OCI-LY7 (cell line): ENCODE results near the gene HMGCS1.

Experiments
- EZH2phosphoT487 ChIP-seq: fragments of 200-600 bp; sonication (generic); IDR thresholded peaks from 2 replicates; pipeline ENCODE4 v1.6.1; 2018; ENCODE audit warnings: low read depth, borderline replicate concordance, mild to moderate bottlenecking, mixed run types, antibody characterized with exemption, low read length, moderate library complexity, mixed read lengths
- TF ChIP-seq, protein P1 (sequence below): fragments of 200-600 bp; sonication (generic); conservative IDR thresholded peaks from 2 replicates; pipeline ENCODE4 v1.5.1; 2014; ENCODE audit warnings: mild to moderate bottlenecking, antibody characterized with exemption, low read length, moderate library complexity, mixed read lengths

GRCh38 chr5:43275391-43275790 is 37.8 kb downstream of the HMGCS1 start:
- TF ChIP-seq, protein P1, sequence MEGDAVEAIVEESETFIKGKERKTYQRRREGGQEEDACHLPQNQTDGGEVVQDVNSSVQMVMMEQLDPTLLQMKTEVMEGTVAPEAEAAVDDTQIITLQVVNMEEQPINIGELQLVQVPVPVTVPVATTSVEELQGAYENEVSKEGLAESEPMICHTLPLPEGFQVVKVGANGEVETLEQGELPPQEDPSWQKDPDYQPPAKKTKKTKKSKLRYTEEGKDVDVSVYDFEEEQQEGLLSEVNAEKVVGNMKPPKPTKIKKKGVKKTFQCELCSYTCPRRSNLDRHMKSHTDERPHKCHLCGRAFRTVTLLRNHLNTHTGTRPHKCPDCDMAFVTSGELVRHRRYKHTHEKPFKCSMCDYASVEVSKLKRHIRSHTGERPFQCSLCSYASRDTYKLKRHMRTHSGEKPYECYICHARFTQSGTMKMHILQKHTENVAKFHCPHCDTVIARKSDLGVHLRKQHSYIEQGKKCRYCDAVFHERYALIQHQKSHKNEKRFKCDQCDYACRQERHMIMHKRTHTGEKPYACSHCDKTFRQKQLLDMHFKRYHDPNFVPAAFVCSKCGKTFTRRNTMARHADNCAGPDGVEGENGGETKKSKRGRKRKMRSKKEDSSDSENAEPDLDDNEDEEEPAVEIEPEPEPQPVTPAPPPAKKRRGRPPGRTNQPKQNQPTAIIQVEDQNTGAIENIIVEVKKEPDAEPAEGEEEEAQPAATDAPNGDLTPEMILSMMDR: no peak
- TF ChIP-seq EZH2phosphoT487: no peak
